Activated CD4-positive, alpha-beta T cell treated with anti-CD3 and anti-CD28 coated beads, Interleukin-2, amount 50 U/mL, for 4 hours (primary cell): ENCODE data around the gene RSPH4A.
"Not testable (repeated sequence)": the region's sequence is repeated elsewhere in the genome, so short reads cannot be mapped to it uniquely, and the experiment has no call there.

Experiments used
- DNase-seq, 2 experiments: peaks; one replicate each; pipeline ENCODE4 v3.0.0-alpha.2; 2020

Gene RSPH4A

GRCh38 chr6:116629563-116629981 lies 13.3 kb downstream of the RSPH4A start:
- no peak for DNase-seq

- no peak for DNase-seq
Measured at GRCh38 chr6:116631379-116631990, 15.2 kb downstream of the RSPH4A start.

- DNase-seq: no peak
Measured at GRCh38 chr6:116633685-116634084, 17.4 kb downstream of the RSPH4A start.

GRCh38 chr6:116648156-116648555 lies 31.9 kb downstream of the RSPH4A start:
- DNase-seq: no peak

- DNase-seq: no peak
Measured at GRCh38 chr6:116649129-116649528, 32.9 kb downstream of the RSPH4A start.

- no peak for DNase-seq
Measured at GRCh38 chr6:116651916-116652315, 35.6 kb downstream of the RSPH4A start.

- DNase-seq: no peak
Measured at GRCh38 chr6:116661594-116661993, 45.3 kb downstream of the RSPH4A start.

- DNase-seq: no peak
Measured at GRCh38 chr6:116662202-116662601, 45.9 kb downstream of the RSPH4A start.

- DNase-seq: no peak
Measured at GRCh38 chr6:116663308-116663707, 47.0 kb downstream of the RSPH4A start.

GRCh38 chr6:116664169-116664568 lies 47.9 kb downstream of the RSPH4A start:
- DNase-seq: not testable (repeated sequence)

GRCh38 chr6:116665464-116665863 lies 49.2 kb downstream of the RSPH4A start:
- no peak for DNase-seq

GRCh38 chr6:116666869-116667268 lies 50.6 kb downstream of the RSPH4A start:
- no peak for DNase-seq

- no peak for DNase-seq
Measured at GRCh38 chr6:116667623-116668022, 51.3 kb downstream of the RSPH4A start.

- DNase-seq: no peak
Measured at GRCh38 chr6:116672306-116672705, 56.0 kb downstream of the RSPH4A start.

GRCh38 chr6:116676021-116676420 lies 59.7 kb downstream of the RSPH4A start:
- no peak for DNase-seq

GRCh38 chr6:116680880-116681672 lies 64.8 kb downstream of the RSPH4A start, which contains the start of gene KPNA5:
Gene KPNA5 (plus strand): TSS chr6:116681211. CDS start chr6:116681335, 124 bp downstream.
- peak; percentile 91 for DNase-seq

- DNase-seq: peak; percentile 19 to 39
Measured at GRCh38 chr6:116682334-116682712, 66.0 kb downstream of the RSPH4A start.
